Panc1 (cell line): ENCODE results near the gene SLN. TPM values are rescaled to one million over a fixed set of nuclear protein-coding genes. Genes with fewer than 3 reads are reported as not detected.

ENCODE experiments used
- ATAC-seq: fragments of 200-7000 bp; cut with Tn5 transposase; 2 replicates; pipeline ENCODE4 v1.9.1; 2020; ENCODE audit warnings: mild to moderate bottlenecking, moderate library complexity
- BruUV-seq: library from RNA; stranded (reverse); fragments of 400-500 nt; replicated peaks from 2 replicates; lab custom pipeline; 2021; lab: Mats Ljungman, UMichigan
- CTCF ChIA-PET: fragments of 300-600 bp; sonication (Branson Sonifier 250); formaldehyde crosslinking; loops from one replicate; lab custom pipeline; 2022; ENCODE audit warnings: antibody characterized with exemption; lab: Charles Lee
- POLR2A ChIA-PET: fragments of 300-600 bp; sonication (Branson Sonifier 250); formaldehyde crosslinking; loops from one replicate; lab custom pipeline; 2022; ENCODE audit warnings: antibody characterized with exemption; lab: Charles Lee
- DNase-seq: peaks from one replicate; pipeline ENCODE4 v3.0.0-alpha.2; 2010; ENCODE audit warnings: low read depth, low spot score
- H3K27ac ChIP-seq: 2 replicates; pipeline ENCODE4 v1.5.1; 2011; ENCODE audit warnings: mild to moderate bottlenecking, low read length, inconsistent platforms
- H3K27me3 ChIP-seq: fragments of 200-500 bp; sonication (Bioruptor generic); 2 replicates; pipeline ENCODE4 v1.6.0; 2014; ENCODE audit warnings: low read length, inconsistent platforms; ENCODE audit not compliant: control insufficient read depth, insufficient read depth
- H3K36me3 ChIP-seq: fragments of 200-500 bp; sonication (Bioruptor generic); 2 replicates; pipeline ENCODE4 v1.5.1; 2014; ENCODE audit warnings: inconsistent platforms, mild to moderate bottlenecking, low read length, moderate library complexity; ENCODE audit not compliant: control insufficient read depth, insufficient read depth
- H3K4me1 ChIP-seq: 2 replicates; pipeline ENCODE4 v1.5.1; 2011; ENCODE audit warnings: inconsistent platforms, mild to moderate bottlenecking, low read length, moderate library complexity; ENCODE audit not compliant: control insufficient read depth, insufficient read depth
- H3K4me3 ChIP-seq, 2 experiments: 2 replicates each; pipeline ENCODE4 v1.5.1; 2011 to 2012; ENCODE audit warnings: low read depth in 2 of 2, low read length in 2 of 2, mild to moderate bottlenecking in 2 of 2, inconsistent platforms in 1 of 2, moderate library complexity in 1 of 2
- H3K9me3 ChIP-seq: fragments of 200-500 bp; sonication (Bioruptor generic); 2 replicates; pipeline ENCODE4 v1.5.1; 2014; ENCODE audit warnings: low read depth, mild to moderate bottlenecking, inconsistent platforms, low read length, moderate library complexity; ENCODE audit not compliant: control insufficient read depth, insufficient read depth
- POLR2AphosphoS5 ChIP-seq: IDR thresholded peaks from 2 replicates; pipeline ENCODE4 v1.6.1; 2012; ENCODE audit warnings: mild to moderate bottlenecking, low read depth, low read length, moderate library complexity
- SIN3A ChIP-seq: IDR thresholded peaks from 2 replicates; pipeline ENCODE4 v1.6.1; 2012; ENCODE audit warnings: low read depth, mild to moderate bottlenecking, low read length, moderate library complexity, borderline replicate concordance; ENCODE audit not compliant: insufficient read depth
- TCF7L2 ChIP-seq: IDR thresholded peaks from 2 replicates; pipeline ENCODE4 v1.6.1; 2011; ENCODE audit warnings: mild to moderate bottlenecking, low read depth, low read length, inconsistent platforms
- in situ Hi-C: cut with HindIII; loops from 2 replicates; pipeline ENCODE4 v1.10.0; 2016; ENCODE audit warnings: low sequenced_read_pairs, low pct_unique_long_range_greater_than_20kb
- intact Hi-C: fragments of 100-400 bp; cut with micrococcal nuclease; formaldehyde crosslinking; loops from one replicate; pipeline ENCODE4 v1.10.0; 2022; ENCODE audit not compliant: unreplicated experiment
- total RNA-seq: library from RNA; stranded (reverse); gene quantifications from one replicate; pipeline ENCODE4 v1.2.1, GENCODE V29; 2021; ENCODE audit not compliant: unreplicated experiment
- TF ChIP-seq, protein P1 (sequence below), 2 experiments: IDR thresholded peaks; 2 replicates each; pipeline ENCODE4 v1.6.1; 2011 to 2012; ENCODE audit warnings: low read depth in 2 of 2, control low read depth in 1 of 2, low read length in 1 of 2, mild to moderate bottlenecking in 1 of 2, moderate library complexity in 1 of 2; ENCODE audit not compliant: insufficient read depth in 1 of 2
- TF ChIP-seq, protein P2 (sequence below): fragments of 450-650 bp; IDR thresholded peaks from 2 replicates; pipeline ENCODE4 v1.5.1; 2017; ENCODE audit warnings: mild to moderate bottlenecking

Gene SLN
- total RNA-seq, 1 experiment from 2014 or later, result not detected

DNA sequence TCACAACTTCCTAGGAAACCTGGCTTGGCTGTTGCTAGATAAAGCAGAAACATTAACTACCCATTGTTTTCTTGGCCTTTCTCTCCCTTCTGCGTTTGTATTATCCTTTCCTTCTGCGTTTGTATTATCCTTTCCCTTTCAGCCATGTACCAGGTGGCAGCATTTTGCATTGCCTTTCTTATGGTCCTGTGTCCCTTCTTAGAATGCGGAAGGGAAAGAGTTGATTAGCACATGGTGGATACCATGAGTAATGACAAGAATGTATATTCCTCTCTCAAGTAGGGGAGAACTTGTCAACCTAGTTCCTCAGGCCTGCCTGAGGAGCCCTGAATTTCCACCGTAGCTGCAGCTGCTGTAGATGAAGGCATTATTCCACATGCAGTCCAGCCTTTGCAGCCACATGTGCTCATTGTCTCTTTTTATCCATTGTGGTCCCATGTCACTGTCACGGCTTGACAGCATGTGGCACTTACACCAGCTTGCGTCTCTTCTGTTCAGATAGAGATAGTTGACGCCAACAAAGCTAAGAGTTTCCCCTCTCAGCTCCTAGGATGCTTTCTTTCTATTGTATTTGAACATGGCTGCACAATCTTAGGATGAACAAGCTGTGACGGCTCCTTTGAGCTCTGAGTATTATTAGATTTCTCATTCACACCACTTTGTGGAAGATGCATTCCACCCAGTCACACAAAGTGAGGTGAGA is 44.8 kb downstream of the SLN start:
- DNase-seq (no peak), ATAC-seq (no peak)
- Histone ChIP-seq H3K4me1 (no peaks in the 10 kb centered on the region), H3K9me3 (no peaks in the 10 kb centered on the region), H3K4me3 (no peak overlapping the region), H3K27ac (no peak overlapping the region), H3K27me3 (no peaks in the 10 kb centered on the region), H3K36me3 (no peaks in the 10 kb centered on the region)
- intact Hi-C loops (no loop called here), in situ Hi-C loops (no loop called here)
- POLR2A ChIA-PET, result interaction anchor here (0.6 kb wide), 1 partner anchor 25 kb away, joined by 8 read pairs; no protein-coding TSS in a partner anchor
- TF ChIP-seq, protein P1, sequence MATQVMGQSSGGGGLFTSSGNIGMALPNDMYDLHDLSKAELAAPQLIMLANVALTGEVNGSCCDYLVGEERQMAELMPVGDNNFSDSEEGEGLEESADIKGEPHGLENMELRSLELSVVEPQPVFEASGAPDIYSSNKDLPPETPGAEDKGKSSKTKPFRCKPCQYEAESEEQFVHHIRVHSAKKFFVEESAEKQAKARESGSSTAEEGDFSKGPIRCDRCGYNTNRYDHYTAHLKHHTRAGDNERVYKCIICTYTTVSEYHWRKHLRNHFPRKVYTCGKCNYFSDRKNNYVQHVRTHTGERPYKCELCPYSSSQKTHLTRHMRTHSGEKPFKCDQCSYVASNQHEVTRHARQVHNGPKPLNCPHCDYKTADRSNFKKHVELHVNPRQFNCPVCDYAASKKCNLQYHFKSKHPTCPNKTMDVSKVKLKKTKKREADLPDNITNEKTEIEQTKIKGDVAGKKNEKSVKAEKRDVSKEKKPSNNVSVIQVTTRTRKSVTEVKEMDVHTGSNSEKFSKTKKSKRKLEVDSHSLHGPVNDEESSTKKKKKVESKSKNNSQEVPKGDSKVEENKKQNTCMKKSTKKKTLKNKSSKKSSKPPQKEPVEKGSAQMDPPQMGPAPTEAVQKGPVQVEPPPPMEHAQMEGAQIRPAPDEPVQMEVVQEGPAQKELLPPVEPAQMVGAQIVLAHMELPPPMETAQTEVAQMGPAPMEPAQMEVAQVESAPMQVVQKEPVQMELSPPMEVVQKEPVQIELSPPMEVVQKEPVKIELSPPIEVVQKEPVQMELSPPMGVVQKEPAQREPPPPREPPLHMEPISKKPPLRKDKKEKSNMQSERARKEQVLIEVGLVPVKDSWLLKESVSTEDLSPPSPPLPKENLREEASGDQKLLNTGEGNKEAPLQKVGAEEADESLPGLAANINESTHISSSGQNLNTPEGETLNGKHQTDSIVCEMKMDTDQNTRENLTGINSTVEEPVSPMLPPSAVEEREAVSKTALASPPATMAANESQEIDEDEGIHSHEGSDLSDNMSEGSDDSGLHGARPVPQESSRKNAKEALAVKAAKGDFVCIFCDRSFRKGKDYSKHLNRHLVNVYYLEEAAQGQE (IDR thresholded peaks at IDR 0.05; ENCODE audit: insufficient read depth in 1 of 2, low read depth in 2 of 2, low read length in 1 of 2), result no peak
- TF ChIP-seq SIN3A, result no peak
- TF ChIP-seq, protein P2, sequence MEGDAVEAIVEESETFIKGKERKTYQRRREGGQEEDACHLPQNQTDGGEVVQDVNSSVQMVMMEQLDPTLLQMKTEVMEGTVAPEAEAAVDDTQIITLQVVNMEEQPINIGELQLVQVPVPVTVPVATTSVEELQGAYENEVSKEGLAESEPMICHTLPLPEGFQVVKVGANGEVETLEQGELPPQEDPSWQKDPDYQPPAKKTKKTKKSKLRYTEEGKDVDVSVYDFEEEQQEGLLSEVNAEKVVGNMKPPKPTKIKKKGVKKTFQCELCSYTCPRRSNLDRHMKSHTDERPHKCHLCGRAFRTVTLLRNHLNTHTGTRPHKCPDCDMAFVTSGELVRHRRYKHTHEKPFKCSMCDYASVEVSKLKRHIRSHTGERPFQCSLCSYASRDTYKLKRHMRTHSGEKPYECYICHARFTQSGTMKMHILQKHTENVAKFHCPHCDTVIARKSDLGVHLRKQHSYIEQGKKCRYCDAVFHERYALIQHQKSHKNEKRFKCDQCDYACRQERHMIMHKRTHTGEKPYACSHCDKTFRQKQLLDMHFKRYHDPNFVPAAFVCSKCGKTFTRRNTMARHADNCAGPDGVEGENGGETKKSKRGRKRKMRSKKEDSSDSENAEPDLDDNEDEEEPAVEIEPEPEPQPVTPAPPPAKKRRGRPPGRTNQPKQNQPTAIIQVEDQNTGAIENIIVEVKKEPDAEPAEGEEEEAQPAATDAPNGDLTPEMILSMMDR, result no peak
- TF ChIP-seq POLR2AphosphoS5, result no peak
- TF ChIP-seq TCF7L2, result no peak
- CTCF ChIA-PET, result no interaction called here
- no TSS peak for BruUV-seq

GRCh38 chr11:107665018-107665417 is 46.8 kb downstream of the SLN start:
- no peak for TF ChIP-seq TCF7L2
- no peak for TF ChIP-seq SIN3A
- TF ChIP-seq, protein P1 (IDR thresholded peaks at IDR 0.05; ENCODE audit: insufficient read depth in 1 of 2, low read depth in 2 of 2, low read length in 1 of 2), result no peak
- TF ChIP-seq, protein P2, result no peak
- TF ChIP-seq POLR2AphosphoS5, result no peak
- no peak overlapping the region for H3K27ac ChIP-seq
- CTCF ChIA-PET, result no interaction called here
- H3K9me3 ChIP-seq, result no peaks in the 10 kb centered on the region
- no peaks in the 10 kb centered on the region for H3K27me3 ChIP-seq
- ATAC-seq, result no peak
- H3K36me3 ChIP-seq, result no peaks in the 10 kb centered on the region
- no TSS peak for BruUV-seq
- POLR2A ChIA-PET, result no interaction called here
- in situ Hi-C loops, result no loop called here
- H3K4me1 ChIP-seq, result no peaks in the 10 kb centered on the region
- DNase-seq, result no peak
- intact Hi-C loops, result no loop called here
- H3K4me3 ChIP-seq, result no peak overlapping the region
